Left kidney (tissue), 8 donors: Measurements from ENCODE around the gene VGLL4. TPM values are rescaled to one million over a fixed set of nuclear protein-coding genes. Genes with fewer than 3 reads are reported as not detected.
"Not testable (repeated sequence)": the region's sequence is repeated elsewhere in the genome, so short reads cannot be mapped to it uniquely, and the experiment has no call there.

Source experiments
- DNase-seq: peaks from one replicate; pipeline ENCODE4 v3.0.0-alpha.2; 2013
- long read RNA-seq, 8 donors: transcript quantifications; one replicate each; lab custom pipeline, GENCODE V29; 2026
- polyA plus RNA-seq: library from polyadenylated mRNA; unstranded; fragments of 120-200 nt; gene quantifications from one replicate; pipeline ENCODE4 v1.2.1, GENCODE V29; 2013; ENCODE audit not compliant: insufficient read length

The VGLL4 gene, protein sequence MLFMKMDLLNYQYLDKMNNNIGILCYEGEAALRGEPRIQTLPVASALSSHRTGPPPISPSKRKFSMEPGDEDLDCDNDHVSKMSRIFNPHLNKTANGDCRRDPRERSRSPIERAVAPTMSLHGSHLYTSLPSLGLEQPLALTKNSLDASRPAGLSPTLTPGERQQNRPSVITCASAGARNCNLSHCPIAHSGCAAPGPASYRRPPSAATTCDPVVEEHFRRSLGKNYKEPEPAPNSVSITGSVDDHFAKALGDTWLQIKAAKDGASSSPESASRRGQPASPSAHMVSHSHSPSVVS
- 98.4 TPM for polyA plus RNA-seq
- long read RNA-seq, donor 1, transcript VGLL4-211 (5 exons, 1,377 nt): major isoform, 6 of 97 reads
- long read RNA-seq, donor 1, transcript VGLL4-201 (6 exons, 3,725 nt): minor isoform, 5 of 97 reads
- long read RNA-seq, donor 1, partial matches to known transcripts: 73 of 97 reads
- long read RNA-seq, donor 1, other reads (novel, unspliced or antisense): 8 of 97 reads
- long read RNA-seq, donor 2, transcript VGLL4-211 (5 exons, 1,377 nt): major isoform, 7 of 68 reads
- long read RNA-seq, donor 2, partial matches to known transcripts: 56 of 68 reads
- long read RNA-seq, donor 2, other reads (novel, unspliced or antisense): 0 of 68 reads
- long read RNA-seq, donor 3, transcript VGLL4-211 (5 exons, 1,377 nt): major isoform, 5 of 48 reads
- long read RNA-seq, donor 3, partial matches to known transcripts: 36 of 48 reads
- long read RNA-seq, donor 3, other reads (novel, unspliced or antisense): 6 of 48 reads
- long read RNA-seq, donor 4, partial matches to known transcripts: 7 of 8 reads
- long read RNA-seq, donor 4, other reads (novel, unspliced or antisense): 0 of 8 reads
- long read RNA-seq, donor 5, transcript VGLL4-211 (5 exons, 1,377 nt): major isoform, 13 of 66 reads
- long read RNA-seq, donor 5, transcript VGLL4-201 (6 exons, 3,725 nt): minor isoform, 8 of 66 reads
- long read RNA-seq, donor 5, partial matches to known transcripts: 27 of 66 reads
- long read RNA-seq, donor 5, other reads (novel, unspliced or antisense): 13 of 66 reads
- long read RNA-seq, donor 6, transcript VGLL4-211 (5 exons, 1,377 nt): major isoform, 7 of 103 reads
- long read RNA-seq, donor 6, partial matches to known transcripts: 85 of 103 reads
- long read RNA-seq, donor 6, other reads (novel, unspliced or antisense): 7 of 103 reads
- long read RNA-seq, donor 7, transcript VGLL4-211 (5 exons, 1,377 nt): major isoform, 23 of 108 reads
- long read RNA-seq, donor 7, partial matches to known transcripts: 80 of 108 reads
- long read RNA-seq, donor 7, other reads (novel, unspliced or antisense): 0 of 108 reads
- long read RNA-seq, donor 8, transcript VGLL4-211 (5 exons, 1,377 nt): major isoform, 5 of 34 reads
- long read RNA-seq, donor 8, partial matches to known transcripts: 26 of 34 reads
- long read RNA-seq, donor 8, other reads (novel, unspliced or antisense): 0 of 34 reads

DNA sequence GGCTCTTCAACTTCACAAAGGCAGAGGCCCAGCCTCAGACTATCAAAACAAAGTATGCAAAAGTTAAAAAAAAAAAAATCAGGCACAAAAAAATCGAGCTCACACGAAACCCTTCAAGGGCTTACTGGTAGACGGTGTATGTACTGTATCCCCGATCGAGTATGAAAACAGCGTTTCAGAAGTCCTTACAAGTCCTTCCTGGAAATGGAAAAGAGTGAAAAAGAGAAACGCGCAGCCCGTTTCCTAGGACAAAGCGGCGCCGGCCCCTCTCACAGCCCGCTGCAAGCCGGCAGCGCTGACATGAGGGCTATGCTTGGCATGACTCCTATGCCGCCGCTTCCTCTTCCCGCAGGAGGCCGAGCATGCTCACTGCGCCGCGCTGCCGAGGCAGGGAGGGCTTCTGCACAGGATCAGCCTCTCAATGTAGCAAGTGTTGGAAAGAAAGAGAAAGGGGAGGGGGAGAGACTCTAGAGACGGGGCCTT lies at the start of gene VGLL4:
Gene VGLL4 (minus strand): TSS at position 311 of the 483 bp plus-strand sequence. CDS start 397 bp downstream, outside the sequence.
- DNase-seq: peak; percentile 90

- DNase-seq: no peak
Observed at GRCh38 chr3:11692532-11692813, 48.8 kb upstream of the VGLL4 start.

DNA sequence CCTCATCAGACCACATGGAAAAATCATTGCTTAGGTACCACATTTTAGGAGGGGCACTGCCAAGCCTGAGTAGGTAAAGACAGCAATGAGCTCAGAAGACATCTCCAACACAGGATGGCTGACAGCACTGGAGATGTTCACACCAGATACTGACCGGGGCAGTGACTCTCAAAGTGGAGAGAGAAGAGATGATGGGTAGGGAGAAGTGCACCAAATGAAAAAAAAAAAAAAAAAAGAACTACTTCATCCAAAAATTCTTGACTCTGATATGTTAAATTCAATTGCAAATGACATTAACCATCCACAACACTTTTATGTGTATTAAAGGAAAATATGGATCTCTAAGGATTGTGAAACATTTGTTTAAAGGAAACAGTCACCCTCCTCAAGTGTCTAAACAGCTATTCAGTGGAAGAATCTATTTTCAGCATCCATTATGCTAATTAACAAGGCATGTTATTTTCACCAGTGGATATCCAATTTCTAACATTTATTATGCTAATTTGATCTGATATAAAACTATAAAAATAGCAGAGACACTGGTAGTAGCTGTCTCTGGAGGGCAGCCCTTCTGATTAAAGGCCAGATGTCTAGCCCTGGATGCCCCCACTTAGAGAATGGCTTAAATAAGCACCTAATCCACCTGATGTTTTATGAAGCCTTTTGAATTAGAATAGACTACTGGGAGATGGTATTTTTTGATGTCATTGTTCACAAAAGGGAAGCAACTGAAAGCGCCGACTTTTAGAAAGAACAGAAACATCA lies 48.2 kb upstream of the VGLL4 start:
- DNase-seq: no peak

GRCh38 chr3:11690863-11691766 lies 47.4 kb upstream of the VGLL4 start:
- no peak for DNase-seq

DNA sequence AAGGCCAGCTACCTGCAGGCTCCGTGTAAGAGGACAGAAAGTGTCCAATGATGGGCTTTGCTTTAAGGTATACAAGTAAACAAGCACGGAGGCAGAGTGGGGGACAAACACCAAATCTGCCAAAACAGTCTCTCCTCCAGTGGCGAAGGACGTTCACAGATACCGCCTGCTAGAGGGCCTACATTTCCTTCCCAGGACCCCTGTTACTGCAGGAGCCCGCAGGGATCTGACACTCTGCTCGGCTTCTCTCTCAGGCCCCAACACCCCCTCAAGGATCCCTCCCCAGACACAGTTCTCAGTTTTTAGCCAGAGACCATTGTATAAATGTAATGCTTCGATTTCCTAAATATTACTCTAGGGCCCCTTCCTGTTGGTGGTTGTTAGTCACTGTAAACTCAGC lies 46.0 kb upstream of the VGLL4 start:
- no peak for DNase-seq

- DNase-seq: not testable (repeated sequence)
Observed at GRCh38 chr3:11684980-11685379, 41.3 kb upstream of the VGLL4 start.

- no peak for DNase-seq
Observed at GRCh38 chr3:11680509-11680908, 36.8 kb upstream of the VGLL4 start.

GRCh38 chr3:11679964-11680363 lies 36.2 kb upstream of the VGLL4 start:
- no peak for DNase-seq

DNA sequence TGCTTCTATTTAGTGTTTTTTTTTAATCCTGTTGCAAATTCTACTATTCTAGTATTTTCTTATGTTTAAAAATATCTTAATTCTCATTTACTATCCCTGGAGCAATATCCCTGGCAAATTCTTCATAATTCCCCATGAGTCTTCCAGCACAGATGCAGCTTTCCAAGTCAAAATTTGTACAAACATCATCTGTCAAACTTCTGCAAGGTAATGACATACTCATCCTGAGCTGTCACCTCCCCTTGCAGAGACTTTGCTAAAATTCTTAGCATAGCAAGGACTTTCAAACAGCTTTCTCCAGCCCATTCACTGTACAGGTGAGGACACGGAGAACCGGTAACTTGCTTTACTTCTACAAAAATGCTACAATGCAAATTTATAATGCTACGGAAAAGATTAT lies 28.6 kb upstream of the VGLL4 start:
- no peak for DNase-seq

GRCh38 chr3:11671648-11672100 lies 28.0 kb upstream of the VGLL4 start:
- DNase-seq: no peak

DNA sequence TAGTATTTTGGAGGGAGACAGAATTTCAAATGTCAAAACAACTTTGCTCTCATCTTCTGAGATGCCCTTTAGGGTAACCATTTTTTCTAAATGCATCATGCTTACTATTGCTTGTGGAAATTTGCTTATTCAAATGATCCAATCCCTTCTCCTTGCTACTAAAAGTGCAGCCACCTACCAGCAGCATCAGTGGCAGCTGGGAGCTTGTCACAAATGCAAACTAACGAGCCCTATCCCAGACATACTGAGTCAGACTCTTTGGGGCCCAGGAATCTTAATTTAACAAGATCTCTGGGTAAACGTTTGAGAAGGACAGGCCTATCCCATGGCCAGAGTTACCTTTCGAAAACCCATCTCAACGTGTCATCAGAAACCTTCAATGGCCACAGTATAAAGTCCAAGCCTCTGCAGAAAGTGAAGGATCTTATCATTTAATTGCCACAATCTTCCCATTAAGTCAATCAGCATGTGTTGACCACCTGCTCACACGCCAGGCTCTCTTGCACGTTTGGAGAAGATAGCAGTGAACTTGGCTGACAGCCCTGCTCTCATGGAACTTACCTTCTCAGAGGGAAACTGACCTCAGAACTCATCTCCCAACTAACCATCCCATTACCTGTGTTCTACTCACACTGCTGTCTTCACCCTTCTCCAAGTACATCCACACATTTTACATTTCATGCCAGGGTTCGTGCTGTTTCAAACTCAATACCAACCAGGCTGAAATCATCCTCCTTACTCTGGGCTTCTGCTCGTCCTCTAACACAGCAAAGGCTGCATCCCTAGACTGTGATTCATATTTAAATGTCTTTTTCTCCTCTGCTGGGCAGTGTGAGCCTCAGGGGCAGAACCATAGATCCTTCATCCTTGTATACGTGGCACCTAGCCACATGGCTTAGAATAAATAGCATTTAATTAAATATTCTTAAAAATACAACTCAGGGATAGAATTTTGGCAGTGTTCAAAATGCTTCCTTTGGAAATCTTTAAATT lies 24.8 kb upstream of the VGLL4 start:
- no peak for DNase-seq

DNA sequence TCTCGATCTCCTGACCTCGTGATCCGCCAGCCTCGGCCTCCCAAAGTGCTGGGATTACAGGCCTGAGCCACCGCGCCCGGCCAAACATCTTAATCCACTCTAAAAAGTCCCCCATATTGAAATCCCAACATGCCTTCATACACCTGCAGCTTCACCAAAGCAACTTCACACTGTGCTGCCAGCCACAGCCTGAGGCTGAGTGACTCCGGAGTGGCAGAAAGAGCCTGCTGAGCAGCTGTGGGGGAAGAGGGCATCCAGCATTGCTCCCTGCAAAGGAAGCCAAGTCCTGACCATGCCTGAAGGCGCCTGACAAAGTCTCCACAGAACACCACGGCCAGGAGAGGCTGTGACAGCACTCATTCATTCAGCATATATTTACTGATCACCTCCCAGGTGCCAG lies 21.6 kb upstream of the VGLL4 start:
- no peak for DNase-seq

DNA sequence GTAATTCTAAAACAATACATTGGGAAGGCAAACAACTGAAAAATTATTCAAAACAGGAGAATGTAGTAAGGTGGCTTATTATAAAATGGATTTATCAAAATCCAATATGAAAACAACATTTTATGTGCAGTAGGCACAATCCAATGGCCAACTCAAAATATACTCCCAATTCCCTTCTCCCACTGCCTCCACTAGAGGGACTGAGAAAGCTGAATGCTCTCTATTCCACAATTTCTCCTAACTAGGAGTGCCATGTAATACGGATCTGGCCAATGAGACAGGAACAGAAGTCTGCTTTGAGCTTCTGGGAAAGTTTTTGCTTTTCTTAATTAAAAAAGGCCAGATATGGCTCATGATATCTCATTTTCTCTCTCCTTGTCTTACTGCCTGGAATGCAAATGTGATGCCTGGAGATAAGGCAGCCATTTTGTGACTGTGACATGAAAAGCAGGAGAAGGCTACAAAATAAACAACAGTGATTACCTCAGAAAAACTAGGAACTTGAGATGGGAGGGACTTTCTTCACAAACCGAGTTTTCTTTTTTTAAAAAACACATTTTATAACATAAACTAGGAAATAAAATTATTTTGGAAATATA lies 18.8 kb upstream of the VGLL4 start:
- DNase-seq: no peak

DNA sequence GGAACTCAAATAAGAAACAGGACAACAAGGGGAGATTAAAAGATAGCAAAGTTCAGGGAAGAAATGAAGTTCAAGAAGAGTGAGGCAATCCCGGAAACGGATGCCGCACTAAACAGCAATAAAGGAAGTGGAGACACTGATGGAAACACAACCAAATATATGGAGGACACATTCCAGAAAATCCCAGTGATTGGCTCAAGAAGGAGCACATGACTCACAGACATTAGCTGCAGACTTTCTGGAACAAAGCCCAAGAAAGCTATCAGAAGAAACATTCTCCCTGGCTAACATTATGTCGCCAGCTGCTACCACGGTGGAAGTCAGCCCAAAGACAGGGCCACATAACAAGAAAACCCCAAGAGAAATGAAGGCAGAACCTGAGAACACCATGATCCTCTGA lies 18.1 kb upstream of the VGLL4 start:
- no peak for DNase-seq

GRCh38 chr3:11661052-11661656 lies 17.4 kb upstream of the VGLL4 start:
- DNase-seq: no peak

GRCh38 chr3:11660242-11660641 lies 16.5 kb upstream of the VGLL4 start:
- no peak for DNase-seq

- DNase-seq: no peak
Observed at GRCh38 chr3:11658180-11658579, 14.5 kb upstream of the VGLL4 start.
